ENCODE measurements around the gene VPS35.

VPS35 gene

DNA sequence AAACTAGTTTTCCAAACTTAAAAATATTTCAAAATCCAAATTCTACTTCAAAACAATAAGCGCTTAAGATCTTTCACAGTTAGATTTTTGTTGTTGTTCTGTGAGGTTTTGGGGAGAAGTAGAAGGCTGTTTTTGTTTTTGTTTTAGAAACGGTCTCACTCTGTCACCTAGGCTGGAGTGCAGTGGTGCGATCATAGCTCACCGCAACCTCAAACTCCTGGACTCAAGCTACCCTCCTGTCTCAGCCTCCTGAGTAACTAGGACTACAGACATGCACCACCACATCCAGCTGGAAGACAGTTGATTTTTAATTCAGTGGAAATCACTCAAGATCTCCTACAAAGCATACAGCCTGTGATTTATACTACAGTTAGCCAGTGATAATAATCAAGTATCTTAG, 70.5 kb downstream of the VPS35 start:
- Histone ChIP-seq H3K36me3 (ENCODE audit: control insufficient read depth in 1 of 2, insufficient read depth in 2 of 2, low read length in 2 of 2) (peaks cover 0 to 6% of the 10 kb centered on the region in 2 donors), H3K4me1 (ENCODE audit: control insufficient read depth in 1 of 2, insufficient read depth in 2 of 2, low read length in 2 of 2) (peaks cover 5 to 11% of the 10 kb centered on the region in 2 donors), H3K9me3 (ENCODE audit: control insufficient read depth in 1 of 2, low read length in 2 of 2) (no peaks in the 10 kb centered on the region)

DNA sequence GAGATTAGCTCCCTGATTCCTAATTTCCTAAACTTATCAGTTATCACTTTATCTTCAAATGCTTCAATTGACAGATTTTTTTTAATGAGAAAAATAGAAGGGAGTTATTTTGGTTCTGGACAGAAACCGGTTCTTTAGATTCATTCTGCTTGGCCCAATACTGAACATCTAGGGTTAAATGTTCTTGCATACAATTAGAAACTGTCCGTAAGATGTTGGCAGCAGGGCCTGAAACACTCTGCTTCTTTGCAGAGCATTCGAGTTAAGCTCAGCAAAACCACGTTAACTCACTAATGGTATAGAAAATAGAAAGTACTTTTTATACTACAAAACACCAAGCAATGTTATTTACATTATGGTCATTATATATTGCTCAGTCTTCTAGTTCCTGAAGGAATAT, 75.0 kb downstream of the VPS35 start:
- Histone ChIP-seq H3K27me3 (ENCODE audit: control insufficient read depth in 1 of 2, insufficient read depth in 2 of 2, low read length in 2 of 2) (no peaks in the 10 kb centered on the region), H3K36me3 (ENCODE audit: control insufficient read depth in 1 of 2, insufficient read depth in 2 of 2, low read length in 2 of 2) (peaks cover 0 to 6% of the 10 kb centered on the region in 2 donors), H3K9me3 (ENCODE audit: control insufficient read depth in 1 of 2, low read length in 2 of 2) (no peaks in the 10 kb centered on the region), H3K9ac (ENCODE audit: low read depth in 1 of 2, low read length in 2 of 2) (no peak overlapping the region), H3K27ac (ENCODE audit: low read depth, low read length) (no peak overlapping the region), H3K4me1 (ENCODE audit: control insufficient read depth in 1 of 2, insufficient read depth in 2 of 2, low read length in 2 of 2) (no peaks in the 10 kb centered on the region), H3K4me3 (ENCODE audit: low read depth in 1 of 2, low read length in 2 of 2) (no peak overlapping the region)

More for the DNA sequence above, 70.5 kb downstream of the VPS35 start:
- no peak overlapping the region for H3K27ac ChIP-seq (ENCODE audit: low read depth, low read length)
- no peaks in the 10 kb centered on the region for H3K27me3 ChIP-seq (ENCODE audit: control insufficient read depth in 1 of 2, insufficient read depth in 2 of 2, low read length in 2 of 2)
- H3K9ac ChIP-seq (ENCODE audit: low read depth in 1 of 2, low read length in 2 of 2) = no peak overlapping the region
- no peak overlapping the region for H3K4me3 ChIP-seq (ENCODE audit: low read depth in 1 of 2, low read length in 2 of 2)

- H3K36me3 ChIP-seq (ENCODE audit: control insufficient read depth in 1 of 2, insufficient read depth in 2 of 2, low read length in 2 of 2) = peaks cover 0 to 6% of the 10 kb centered on the region in 2 donors
- H3K9ac ChIP-seq (ENCODE audit: low read depth in 1 of 2, low read length in 2 of 2) = no peak overlapping the region
- no peaks in the 10 kb centered on the region for H3K9me3 ChIP-seq (ENCODE audit: control insufficient read depth in 1 of 2, low read length in 2 of 2)
- H3K27me3 ChIP-seq (ENCODE audit: control insufficient read depth in 1 of 2, insufficient read depth in 2 of 2, low read length in 2 of 2) = no peaks in the 10 kb centered on the region
- H3K4me3 ChIP-seq (ENCODE audit: low read depth in 1 of 2, low read length in 2 of 2) = no peak overlapping the region
- no peak overlapping the region for H3K27ac ChIP-seq (ENCODE audit: low read depth, low read length)
- no peaks in the 10 kb centered on the region for H3K4me1 ChIP-seq (ENCODE audit: control insufficient read depth in 1 of 2, insufficient read depth in 2 of 2, low read length in 2 of 2)
Observed at GRCh38 chr16:46613352-46613751, 75.6 kb downstream of the VPS35 start.

DNA sequence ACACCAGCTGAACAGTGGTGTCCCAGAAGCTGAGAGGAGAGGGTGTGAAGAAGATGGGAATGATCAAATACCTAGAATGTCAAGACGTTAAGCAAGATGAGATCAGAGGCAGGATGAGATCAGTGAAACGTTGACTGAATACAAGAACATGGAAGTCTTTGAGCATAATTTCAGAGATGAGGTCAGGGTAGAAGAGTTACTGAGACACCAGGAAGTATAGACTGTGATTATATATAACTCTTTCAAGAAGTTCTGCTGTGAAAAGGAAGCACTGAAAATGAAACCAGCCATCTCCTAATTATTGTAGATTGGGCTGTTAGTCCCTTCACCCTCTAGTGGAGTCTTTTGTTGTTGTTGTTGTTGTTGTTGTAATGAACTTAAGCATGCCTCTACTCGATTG, 76.9 kb downstream of the VPS35 start:
- peaks cover 0 to 6% of the 10 kb centered on the region in 2 donors for H3K36me3 ChIP-seq (ENCODE audit: control insufficient read depth in 1 of 2, insufficient read depth in 2 of 2, low read length in 2 of 2)
- H3K9ac ChIP-seq (ENCODE audit: low read depth in 1 of 2, low read length in 2 of 2) = no peak overlapping the region
- H3K4me3 ChIP-seq (ENCODE audit: low read depth in 1 of 2, low read length in 2 of 2) = no peak overlapping the region
- no peak overlapping the region for H3K27ac ChIP-seq (ENCODE audit: low read depth, low read length)
- H3K9me3 ChIP-seq (ENCODE audit: control insufficient read depth in 1 of 2, low read length in 2 of 2) = no peaks in the 10 kb centered on the region
- H3K4me1 ChIP-seq (ENCODE audit: control insufficient read depth in 1 of 2, insufficient read depth in 2 of 2, low read length in 2 of 2) = no peaks in the 10 kb centered on the region
- no peaks in the 10 kb centered on the region for H3K27me3 ChIP-seq (ENCODE audit: control insufficient read depth in 1 of 2, insufficient read depth in 2 of 2, low read length in 2 of 2)

DNA sequence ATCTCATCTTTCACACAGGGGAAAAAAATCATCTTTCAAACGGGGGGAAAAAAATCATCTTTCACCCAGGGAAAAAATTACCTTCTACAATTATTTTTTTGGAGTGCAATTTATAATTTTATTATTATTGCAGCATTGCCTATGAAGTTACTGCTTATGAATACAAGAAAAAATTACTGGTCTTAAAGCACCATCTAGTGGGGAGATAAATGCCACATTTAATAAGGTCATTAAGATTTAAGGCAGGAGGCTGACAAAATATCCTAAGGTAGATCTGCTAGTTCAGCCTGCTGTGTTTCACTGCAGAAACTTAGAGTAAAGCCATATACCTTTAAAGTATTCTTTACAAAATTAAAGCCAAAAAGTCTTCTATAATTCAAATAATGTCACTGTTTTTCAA, 81.4 kb downstream of the VPS35 start:
- peaks cover 0 to 3% of the 10 kb centered on the region in 2 donors for H3K36me3 ChIP-seq (ENCODE audit: control insufficient read depth in 1 of 2, insufficient read depth in 2 of 2, low read length in 2 of 2)
- no peak overlapping the region for H3K9ac ChIP-seq (ENCODE audit: low read depth in 1 of 2, low read length in 2 of 2)
- no peaks in the 10 kb centered on the region for H3K27me3 ChIP-seq (ENCODE audit: control insufficient read depth in 1 of 2, insufficient read depth in 2 of 2, low read length in 2 of 2)
- H3K9me3 ChIP-seq (ENCODE audit: control insufficient read depth in 1 of 2, low read length in 2 of 2) = no peaks in the 10 kb centered on the region
- no peak overlapping the region for H3K27ac ChIP-seq (ENCODE audit: low read depth, low read length)
- H3K4me1 ChIP-seq (ENCODE audit: control insufficient read depth in 1 of 2, insufficient read depth in 2 of 2, low read length in 2 of 2) = no peaks in the 10 kb centered on the region
- no peak overlapping the region for H3K4me3 ChIP-seq (ENCODE audit: low read depth in 1 of 2, low read length in 2 of 2)

GRCh38 chr16:46606231-46606630, 82.7 kb downstream of the VPS35 start:
- Histone ChIP-seq H3K27me3 (ENCODE audit: control insufficient read depth in 1 of 2, insufficient read depth in 2 of 2, low read length in 2 of 2) (no peaks in the 10 kb centered on the region), H3K9me3 (ENCODE audit: control insufficient read depth in 1 of 2, low read length in 2 of 2) (no peaks in the 10 kb centered on the region), H3K4me1 (ENCODE audit: control insufficient read depth in 1 of 2, insufficient read depth in 2 of 2, low read length in 2 of 2) (no peaks in the 10 kb centered on the region), H3K9ac (ENCODE audit: low read depth in 1 of 2, low read length in 2 of 2) (no peak overlapping the region), H3K36me3 (ENCODE audit: control insufficient read depth in 1 of 2, insufficient read depth in 2 of 2, low read length in 2 of 2) (peaks cover 0 to 3% of the 10 kb centered on the region in 2 donors), H3K4me3 (ENCODE audit: low read depth in 1 of 2, low read length in 2 of 2) (no peak overlapping the region), H3K27ac (ENCODE audit: low read depth, low read length) (no peak overlapping the region)

All from duodenal mucosa (tissue), 2 donors.